HG02642 (cell line): ENCODE measurements around the gene TTI1.

Experiments
- ATAC-seq: cut with Tn5 transposase; IDR thresholded peaks from one replicate; pipeline ENCODE4 v1.9.1; 2021; ENCODE audit warnings: mild to moderate bottlenecking; ENCODE audit not compliant: unreplicated experiment, poor library complexity

Gene TTI1

DNA sequence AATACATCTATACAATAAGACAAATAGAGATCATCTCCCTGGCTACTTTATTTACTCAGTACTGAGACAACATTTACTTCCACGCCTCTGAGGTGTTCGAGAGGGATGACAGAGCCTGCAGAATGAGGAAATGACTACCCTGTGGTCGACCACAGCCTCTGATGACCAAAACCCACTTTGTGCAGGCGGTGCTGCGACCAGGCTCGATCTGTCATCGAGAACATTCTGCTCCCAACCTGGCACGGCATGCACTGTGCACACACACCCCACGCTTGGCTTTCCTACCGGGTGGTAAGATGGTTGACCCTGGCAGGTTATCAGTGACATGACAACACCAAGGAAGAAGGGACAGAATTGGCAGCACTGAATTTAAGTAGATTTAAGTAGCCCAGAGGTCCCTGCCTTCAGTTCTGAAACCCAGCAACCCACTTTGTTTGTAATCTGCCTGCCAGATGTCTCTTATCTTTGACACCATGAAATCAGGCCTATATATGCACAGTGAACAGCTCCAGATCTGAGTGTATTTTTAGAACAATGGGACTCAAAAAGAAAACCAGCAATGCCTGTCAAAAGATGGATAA, 42.6 kb downstream of the TTI1 start:
- peak; percentile 87 for ATAC-seq

DNA sequence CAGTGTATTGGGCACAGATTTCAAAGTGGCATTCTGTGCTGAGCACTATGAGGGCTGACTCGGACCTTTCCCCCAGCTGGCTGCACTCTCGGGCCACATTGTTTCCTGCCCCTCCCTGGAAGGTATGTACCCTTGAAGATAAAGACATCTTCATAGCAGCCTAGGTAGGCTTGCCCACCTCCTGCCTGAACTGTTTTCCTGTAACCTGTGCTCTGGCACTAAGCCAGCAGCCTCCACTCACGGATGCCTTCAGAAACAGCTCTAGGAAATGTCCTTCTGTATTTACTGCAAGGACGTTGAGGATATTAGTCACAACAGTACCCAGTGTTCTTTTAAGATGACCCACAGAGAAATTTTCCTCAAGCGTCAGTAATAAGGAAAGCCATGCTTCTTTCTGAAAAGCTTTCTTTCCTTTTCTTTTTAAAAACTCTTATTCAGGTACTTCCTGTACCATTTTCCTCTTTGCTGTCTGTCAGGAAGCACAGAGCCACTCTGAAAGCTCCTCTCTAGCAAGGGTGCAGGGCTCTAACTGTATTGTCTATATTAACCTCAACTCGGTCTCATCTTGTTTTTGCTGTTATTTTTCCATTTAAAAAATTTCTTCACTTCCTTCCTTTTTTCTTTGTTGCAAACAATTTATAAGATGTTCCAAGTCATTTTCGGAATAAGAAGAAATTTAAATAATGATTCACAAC, 43.5 kb downstream of the TTI1 start:
- ATAC-seq, result no peak

DNA sequence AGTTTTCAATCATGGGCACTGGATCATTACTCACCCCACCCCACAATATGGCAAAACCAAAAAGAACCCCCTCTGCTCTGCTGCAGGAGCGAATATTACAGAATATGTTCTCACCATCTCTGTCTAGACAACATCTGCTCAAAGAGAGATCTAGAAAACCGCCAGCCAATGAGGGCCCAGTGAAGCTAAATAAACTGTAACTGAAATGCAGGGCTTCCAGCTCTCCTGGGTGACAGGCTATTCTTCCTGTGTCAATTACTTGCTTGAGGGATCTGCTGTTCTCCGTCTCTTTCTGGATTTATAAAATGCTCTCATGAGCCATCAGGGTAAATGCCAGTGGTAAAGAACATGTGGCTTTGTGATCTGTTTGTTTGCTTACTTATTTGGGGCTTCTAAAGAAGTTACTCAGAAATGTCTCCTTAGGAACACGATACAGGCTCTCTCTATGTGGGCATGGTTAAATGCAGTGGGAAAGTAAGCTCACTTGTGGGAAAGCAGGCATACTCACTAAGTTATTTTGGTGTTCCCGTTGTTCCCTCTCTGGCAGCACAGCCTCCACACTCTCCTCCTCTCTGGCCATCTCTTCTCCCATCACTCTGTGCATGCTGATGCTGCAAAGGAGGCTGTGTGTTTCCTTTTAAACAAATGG, 44.8 kb downstream of the TTI1 start:
- ATAC-seq, result no peak

GRCh38 chr20:37987602-37988290, 45.5 kb downstream of the TTI1 start:
- ATAC-seq, result no peak

DNA sequence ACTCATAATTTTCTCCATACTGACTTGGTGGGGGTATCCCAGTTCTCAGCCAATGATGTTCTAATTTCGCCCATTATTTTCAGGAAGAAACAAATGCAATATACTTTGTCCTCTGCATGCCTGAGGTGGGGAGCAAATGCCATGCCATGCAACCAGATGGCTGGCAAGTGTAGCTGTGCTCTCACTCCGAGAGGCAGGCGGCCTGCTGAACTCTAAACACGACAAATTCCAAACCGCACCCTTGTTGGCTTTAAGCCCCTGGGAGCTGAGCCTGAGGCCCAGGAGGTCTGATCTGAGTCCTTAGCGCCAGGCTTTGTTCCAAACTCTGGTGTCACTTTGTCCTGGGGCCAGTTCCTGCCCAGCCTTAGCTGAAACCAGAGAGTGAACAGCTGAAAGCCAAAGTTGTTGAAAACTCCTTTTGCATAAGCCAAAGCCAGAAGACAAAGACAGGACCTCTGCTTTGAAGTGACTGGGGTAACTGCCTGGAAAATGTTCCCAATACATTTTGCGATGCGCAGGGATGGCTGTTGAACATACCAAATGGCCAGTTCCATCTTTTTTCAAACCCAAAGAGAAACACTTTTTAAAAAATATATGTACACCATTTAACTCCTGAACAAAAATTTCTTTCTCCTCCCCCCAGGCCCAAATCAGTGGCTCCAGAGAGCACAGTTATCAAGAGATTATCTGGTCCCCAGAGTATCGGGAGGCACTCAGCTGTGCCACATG, 46.2 kb downstream of the TTI1 start:
- ATAC-seq, result no peak

DNA sequence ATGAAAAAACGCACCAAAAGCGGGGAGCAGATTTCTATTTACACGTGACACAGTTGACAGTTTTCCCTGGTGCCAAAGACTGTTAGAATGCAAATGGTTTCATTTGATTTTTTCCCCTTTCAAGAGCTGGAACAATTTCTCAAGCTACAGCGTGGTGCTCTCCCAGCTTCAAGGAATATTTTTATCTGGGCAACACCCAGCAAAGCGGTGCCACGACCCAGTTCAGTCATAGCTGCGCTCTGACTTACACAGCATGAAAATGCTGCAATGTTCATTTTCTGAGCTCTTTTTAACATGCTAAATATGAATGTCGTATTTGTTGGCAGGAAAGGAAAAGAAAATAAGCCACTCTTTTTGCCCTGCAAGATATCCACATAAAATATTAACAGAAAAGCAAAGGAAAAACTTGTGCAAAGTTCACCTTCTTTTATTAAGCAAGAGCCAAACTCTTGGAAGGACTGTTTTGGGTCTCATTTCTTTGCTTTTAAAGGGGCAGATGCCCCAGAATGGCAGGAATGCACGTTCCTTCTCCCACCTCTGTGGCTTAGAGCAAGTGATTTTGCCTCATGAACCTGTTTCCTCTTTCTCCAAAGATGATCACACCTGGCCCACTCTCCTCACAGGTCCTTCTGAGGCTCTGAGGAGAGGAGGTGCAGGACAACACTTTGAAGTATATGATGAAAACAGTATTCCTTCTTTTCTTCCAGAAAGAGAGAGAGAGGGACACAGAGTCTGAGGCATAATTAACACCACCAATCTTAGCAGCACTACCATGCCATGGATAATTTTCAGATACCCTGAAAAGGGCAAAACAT, 47.0 kb downstream of the TTI1 start:
- ATAC-seq, result no peak

- ATAC-seq, result no peak
These were observed 49.1 kb downstream of the TTI1 start for GRCh38 chr20:37984018-37984785.

- no peak for ATAC-seq
These were observed 50.0 kb downstream of the TTI1 start for GRCh38 chr20:37983286-37983685.

- no peak for ATAC-seq
These were observed 51.7 kb downstream of the TTI1 start for GRCh38 chr20:37981568-37981967.

- ATAC-seq, result no peak
These were observed 52.4 kb downstream of the TTI1 start for GRCh38 chr20:37980876-37981275.

DNA sequence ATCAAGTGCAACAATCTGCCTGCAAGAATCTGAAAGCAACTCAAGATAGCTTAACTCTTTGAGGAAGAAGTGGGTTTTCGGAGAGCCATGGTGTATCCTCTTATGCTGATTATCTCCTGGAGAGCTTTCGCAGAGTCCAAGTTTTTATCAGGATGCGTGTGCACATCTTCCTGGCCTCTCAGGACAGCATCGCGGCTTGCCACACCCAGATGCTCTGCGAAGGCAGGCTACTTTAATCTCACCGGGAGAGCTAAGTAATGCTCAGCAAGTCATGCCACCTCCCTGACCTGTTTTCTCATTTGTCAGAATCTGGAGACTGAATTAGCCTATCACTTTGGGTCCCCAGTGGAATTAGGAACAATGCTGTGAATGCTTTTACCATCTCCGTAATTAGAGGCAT, 52.9 kb downstream of the TTI1 start:
- ATAC-seq, result no peak

DNA sequence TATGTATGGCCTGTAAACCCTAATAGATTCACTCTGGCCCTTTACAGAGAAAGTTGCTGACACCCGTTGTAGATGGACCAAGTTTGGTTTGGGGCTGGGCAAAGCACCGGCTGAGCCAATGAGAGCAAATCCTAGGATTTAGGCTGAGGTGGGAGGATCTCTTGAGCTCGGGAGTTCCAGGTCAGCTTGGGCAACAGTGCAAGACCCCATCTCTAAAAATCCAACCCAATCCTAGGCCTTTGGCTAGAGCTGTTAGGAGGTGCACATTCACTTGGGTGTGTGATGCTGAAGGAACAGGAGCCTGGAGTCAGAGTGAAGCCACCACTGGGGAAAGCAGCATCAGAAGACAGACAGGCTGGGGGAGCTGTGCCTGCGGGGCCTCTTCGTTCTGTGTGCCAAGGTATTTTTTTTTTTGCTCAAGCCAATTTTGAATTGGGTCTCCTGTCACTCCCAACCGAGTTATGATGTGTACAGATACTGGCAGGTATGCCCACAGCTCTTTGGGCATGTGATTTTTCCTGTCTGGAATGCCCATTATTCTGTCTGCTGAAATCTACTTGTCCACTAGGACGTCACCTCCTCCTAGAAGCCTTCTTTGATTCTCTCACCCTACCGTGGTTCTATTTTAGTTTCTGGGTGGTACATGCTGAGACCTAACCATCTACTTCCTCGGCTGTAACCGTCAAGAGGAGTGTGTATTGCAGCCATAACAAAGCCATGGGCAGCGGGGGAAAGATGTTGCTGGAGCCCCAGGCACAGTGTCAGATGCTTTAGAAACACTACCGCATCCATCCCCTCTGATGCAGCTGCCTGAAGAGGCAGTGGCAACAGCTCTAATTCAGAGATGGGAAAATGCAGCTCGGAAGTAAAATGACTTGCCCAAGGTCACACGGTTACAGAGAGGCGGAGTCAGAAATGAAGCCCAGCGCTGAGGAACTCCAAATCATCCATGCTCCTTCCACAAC, 54.0 kb downstream of the TTI1 start:
- ATAC-seq, result no peak

DNA sequence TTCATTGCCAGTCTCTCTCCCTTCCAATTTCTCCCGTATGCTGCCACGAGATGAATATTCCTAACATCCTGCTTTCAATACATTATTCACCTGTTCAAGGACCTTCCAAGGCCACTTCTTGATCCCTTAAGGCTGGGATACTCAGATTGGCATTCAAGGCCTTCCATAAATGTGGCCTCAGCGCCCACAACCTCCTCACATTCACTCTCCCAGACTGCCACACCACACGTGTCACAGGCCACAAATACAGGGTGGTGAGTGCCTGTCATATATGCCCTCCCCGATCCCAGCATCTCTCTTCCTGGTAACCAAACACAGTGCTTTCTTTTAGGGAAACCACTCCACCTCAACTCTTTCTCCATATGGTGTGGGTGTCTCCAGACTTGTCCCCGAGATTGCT, 55.5 kb downstream of the TTI1 start:
- ATAC-seq, result no peak

DNA sequence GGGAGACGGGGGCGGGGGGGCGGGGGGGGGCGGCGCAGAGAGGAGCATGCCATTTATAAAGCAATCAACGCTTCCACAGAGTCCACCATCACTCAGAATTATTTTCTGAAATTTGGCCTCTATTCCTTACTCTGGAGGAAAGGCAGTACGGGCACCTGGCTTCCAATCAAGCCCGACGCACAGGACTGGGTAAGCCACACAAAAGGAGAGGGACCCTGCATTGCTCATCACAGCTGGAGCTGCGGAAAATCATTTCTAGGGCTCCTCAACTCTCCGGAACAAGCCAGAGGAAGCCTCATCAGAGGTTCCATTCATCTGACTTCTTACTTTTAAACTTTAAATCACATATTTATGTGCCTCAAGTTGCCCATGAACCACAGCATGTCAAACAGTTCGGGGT, 55.9 kb downstream of the TTI1 start:
- no peak for ATAC-seq

GRCh38 chr20:37976887-37977286, 56.4 kb downstream of the TTI1 start:
- ATAC-seq, result no peak

DNA sequence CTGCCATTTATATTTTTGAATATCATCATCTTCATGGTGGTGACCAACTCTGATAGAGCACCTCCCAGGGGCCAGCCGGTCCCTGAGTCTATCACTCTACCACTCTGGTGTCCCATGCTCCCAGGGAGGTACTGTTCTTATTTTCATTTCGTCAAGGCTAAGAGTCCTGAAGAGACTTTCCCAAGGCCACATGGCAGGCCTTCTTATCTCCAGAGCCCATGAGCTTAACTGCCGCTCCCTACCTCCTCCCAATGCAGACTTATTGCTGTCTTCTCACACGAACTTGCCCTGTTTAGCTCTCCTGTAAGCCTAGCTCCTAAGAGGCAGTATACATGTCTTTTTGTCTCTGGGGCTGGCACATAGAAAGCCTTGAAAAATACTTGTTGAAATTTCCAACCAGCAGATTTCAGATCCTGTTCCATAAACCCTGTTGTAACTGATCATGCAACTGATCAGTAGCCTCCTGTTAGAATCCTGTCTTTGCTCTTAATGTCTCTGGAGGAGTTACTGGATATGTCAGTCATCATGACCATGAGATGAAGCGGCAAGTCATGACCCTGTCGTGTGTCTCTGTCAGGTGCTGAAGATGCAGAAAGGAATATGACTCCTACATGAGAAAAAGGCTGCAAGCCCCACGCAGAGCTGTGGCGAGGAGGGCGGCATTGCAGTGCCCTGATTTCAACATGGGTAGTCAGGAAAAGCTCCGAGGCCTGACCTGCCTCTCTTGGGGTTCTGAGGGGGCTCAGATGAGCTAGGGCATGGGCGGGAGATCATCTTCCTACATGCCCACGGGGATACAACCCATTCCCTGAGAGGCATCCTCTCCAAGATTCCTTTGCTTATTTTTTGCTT, 60.0 kb downstream of the TTI1 start:
- no peak for ATAC-seq
